ENCODE results near the gene MAPK8IP1. TPM values are rescaled to one million over a fixed set of nuclear protein-coding genes. Genes with fewer than 3 reads are reported as not detected.

The MAPK8IP1 gene
- total and polyA plus RNA-seq, 2 donors (not counting 1 experiment from before 2014, with no cell fraction given) = 2.1 to 4.0 TPM

DNA sequence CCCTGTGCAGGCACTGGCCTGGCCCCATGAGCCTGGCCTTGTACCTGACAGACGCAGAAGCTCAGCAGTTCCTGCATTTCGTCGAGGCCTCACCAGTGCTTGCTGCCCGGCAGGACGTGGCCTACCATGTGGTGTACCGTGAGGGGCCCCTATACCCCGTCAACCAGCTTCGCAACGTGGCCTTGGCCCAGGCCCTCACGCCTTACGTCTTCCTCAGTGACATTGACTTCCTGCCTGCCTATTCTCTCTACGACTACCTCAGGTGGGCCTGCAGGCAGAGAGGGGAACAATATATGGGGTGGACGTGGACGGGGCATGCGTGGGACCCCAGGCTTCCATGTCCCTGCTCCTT, 41.9 kb downstream of the MAPK8IP1 start:
- H3K27me3 ChIP-seq (replicated peaks in 1 of 4; ENCODE audit: control extremely low read depth in 1 of 4, control insufficient read depth in 3 of 4, insufficient read depth in 4 of 4, low read length in 3 of 4) = no peaks in the 10 kb centered on the region
- peaks cover 98% of the 10 kb centered on the region for H3K79me2 ChIP-seq (ENCODE audit: control insufficient read depth, insufficient read depth, low read length)
- Mint-ChIP-seq H3K27me3 (no peaks in the 10 kb centered on the region), H3K9me3 (ENCODE audit: insufficient read depth) (no peaks in the 10 kb centered on the region), H3K4me1 (peaks cover 82% of the 10 kb centered on the region), H3K4me3 (peak overlapping the region; percentile 16), H3K27ac (peak overlapping the region; percentile 90)
- POLR2A ChIA-PET = interaction anchor here (0.6 to 2.4 kb wide), 5 partner anchors 8 to 81 kb away, joined by 3 to 10 read pairs (median 6); partner anchors contain the start of genes CRY2 and PEX16
- intact Hi-C loops (cut with micrococcal nuclease) = no loop called here
- CTCF ChIA-PET = interaction anchor here (1.1 to 2.4 kb wide), 5 partner anchors 9 to 79 kb away, joined by 4 to 10 read pairs (median 5); partner anchors contain the start of gene PEX16
- H3K4me1 ChIP-seq (ENCODE audit: control insufficient read depth in 2 of 2, insufficient read depth in 2 of 2, low read length in 2 of 2) = peaks cover 58 to 85% of the 10 kb centered on the region in 2 donors
- H3K4me2 ChIP-seq (replicated peaks; ENCODE audit: low read depth, low read length, poor library complexity, severe bottlenecking) = peak overlapping the region; percentile 91
- DNase-seq (peak; percentile 14), ATAC-seq (ENCODE audit: low read depth) (no peak)
- WGBS (ENCODE audit: insufficient coverage) = 61% methylated on average over 12 of the region's 15 CpGs
- H3K9ac ChIP-seq (ENCODE audit: low read length) = no peak overlapping the region
- H3K9me3 ChIP-seq (ENCODE audit: control extremely low read depth in 1 of 3, control insufficient read depth in 2 of 3, insufficient read depth in 1 of 3, low read length in 2 of 3) = no peaks in the 10 kb centered on the region
- peak overlapping the region; percentile 24 to 92 for H3K27ac ChIP-seq (ENCODE audit: low read length in 2 of 2)
- no peak overlapping the region for H3K4me3 ChIP-seq (ENCODE audit: control extremely low read depth in 1 of 5, extremely low read depth in 1 of 5, insufficient read depth in 1 of 5, low read depth in 2 of 5, low read length in 4 of 5)
- H3K36me3 ChIP-seq (replicated peaks in 1 of 2; ENCODE audit: control extremely low read depth in 1 of 2, control insufficient read depth in 1 of 2, extremely low read depth in 1 of 2, insufficient read depth in 2 of 2, low read length in 1 of 2) = peaks cover 0 to 43% of the 10 kb centered on the region in 2 experiments
- TF ChIP-seq, protein P1, sequence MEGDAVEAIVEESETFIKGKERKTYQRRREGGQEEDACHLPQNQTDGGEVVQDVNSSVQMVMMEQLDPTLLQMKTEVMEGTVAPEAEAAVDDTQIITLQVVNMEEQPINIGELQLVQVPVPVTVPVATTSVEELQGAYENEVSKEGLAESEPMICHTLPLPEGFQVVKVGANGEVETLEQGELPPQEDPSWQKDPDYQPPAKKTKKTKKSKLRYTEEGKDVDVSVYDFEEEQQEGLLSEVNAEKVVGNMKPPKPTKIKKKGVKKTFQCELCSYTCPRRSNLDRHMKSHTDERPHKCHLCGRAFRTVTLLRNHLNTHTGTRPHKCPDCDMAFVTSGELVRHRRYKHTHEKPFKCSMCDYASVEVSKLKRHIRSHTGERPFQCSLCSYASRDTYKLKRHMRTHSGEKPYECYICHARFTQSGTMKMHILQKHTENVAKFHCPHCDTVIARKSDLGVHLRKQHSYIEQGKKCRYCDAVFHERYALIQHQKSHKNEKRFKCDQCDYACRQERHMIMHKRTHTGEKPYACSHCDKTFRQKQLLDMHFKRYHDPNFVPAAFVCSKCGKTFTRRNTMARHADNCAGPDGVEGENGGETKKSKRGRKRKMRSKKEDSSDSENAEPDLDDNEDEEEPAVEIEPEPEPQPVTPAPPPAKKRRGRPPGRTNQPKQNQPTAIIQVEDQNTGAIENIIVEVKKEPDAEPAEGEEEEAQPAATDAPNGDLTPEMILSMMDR (IDR thresholded peaks at IDR 0.05) = no peak
- TF ChIP-seq EZH2 (IDR thresholded peaks at IDR 0.05; ENCODE audit: borderline replicate concordance, insufficient read depth, low read depth, low read length, poor library complexity, severe bottlenecking) = no peak
- no peak overlapping the region for H2AFZ ChIP-seq (ENCODE audit: insufficient read depth, low read depth, low read length, poor library complexity, severe bottlenecking)
- peaks cover 35% of the 10 kb centered on the region for H4K20me1 ChIP-seq (ENCODE audit: control insufficient read depth, insufficient read depth, low read length, poor library complexity, severe bottlenecking)

DNA sequence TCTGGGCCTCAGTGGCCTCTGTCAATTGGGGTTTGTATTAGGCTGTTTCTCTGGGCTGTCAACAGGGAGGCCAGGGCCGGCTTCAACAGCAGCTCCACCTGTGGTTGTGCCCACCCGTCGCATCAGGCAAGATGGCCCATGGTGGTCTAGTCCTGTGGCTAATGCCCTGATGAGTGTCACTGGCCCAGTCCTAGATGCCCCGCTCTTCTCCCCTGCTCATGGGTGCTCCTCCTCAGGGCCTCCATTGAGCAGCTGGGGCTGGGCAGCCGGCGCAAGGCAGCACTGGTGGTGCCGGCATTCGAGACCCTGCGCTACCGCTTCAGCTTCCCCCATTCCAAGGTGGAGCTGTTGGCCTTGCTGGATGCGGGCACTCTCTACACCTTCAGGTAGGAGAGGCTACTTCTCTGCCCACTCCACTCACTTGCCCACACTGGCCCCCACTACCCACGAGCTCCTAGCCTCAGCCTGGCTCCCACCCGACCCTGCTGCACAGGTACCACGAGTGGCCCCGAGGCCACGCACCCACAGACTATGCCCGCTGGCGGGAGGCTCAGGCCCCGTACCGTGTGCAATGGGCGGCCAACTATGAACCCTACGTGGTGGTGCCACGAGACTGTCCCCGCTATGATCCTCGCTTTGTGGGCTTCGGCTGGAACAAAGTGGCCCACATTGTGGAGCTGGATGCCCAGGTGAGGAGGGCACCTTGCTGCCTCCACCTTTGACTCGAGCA, 42.4 kb downstream of the MAPK8IP1 start:
- CTCF ChIA-PET = interaction anchor here (1.1 to 2.4 kb wide), 5 partner anchors 9 to 79 kb away, joined by 4 to 10 read pairs (median 4); partner anchors contain the start of gene PEX16

More for the DNA sequence above, 42.4 kb downstream of the MAPK8IP1 start:
- Histone ChIP-seq H3K9me3 (ENCODE audit: control extremely low read depth in 1 of 3, control insufficient read depth in 2 of 3, insufficient read depth in 1 of 3, low read length in 2 of 3) (no peaks in the 10 kb centered on the region), H3K27ac (ENCODE audit: low read length in 2 of 2) (peak overlapping the region; percentile 24 to 92), H3K4me2 (replicated peaks; ENCODE audit: low read depth, low read length, poor library complexity, severe bottlenecking) (peak overlapping the region; percentile 91), H4K20me1 (ENCODE audit: control insufficient read depth, insufficient read depth, low read length, poor library complexity, severe bottlenecking) (peaks cover 37% of the 10 kb centered on the region), H3K4me3 (ENCODE audit: control extremely low read depth in 1 of 5, extremely low read depth in 1 of 5, insufficient read depth in 1 of 5, low read depth in 2 of 5, low read length in 4 of 5) (no peak overlapping the region), H2AFZ (ENCODE audit: insufficient read depth, low read depth, low read length, poor library complexity, severe bottlenecking) (no peak overlapping the region), H3K36me3 (replicated peaks in 1 of 2; ENCODE audit: control extremely low read depth in 1 of 2, control insufficient read depth in 1 of 2, extremely low read depth in 1 of 2, insufficient read depth in 2 of 2, low read length in 1 of 2) (peaks cover 0 to 43% of the 10 kb centered on the region in 2 experiments), H3K4me1 (ENCODE audit: control insufficient read depth in 2 of 2, insufficient read depth in 2 of 2, low read length in 2 of 2) (peaks cover 58 to 86% of the 10 kb centered on the region in 2 donors), H3K79me2 (ENCODE audit: control insufficient read depth, insufficient read depth, low read length) (peaks cover 98% of the 10 kb centered on the region), H3K27me3 (replicated peaks in 1 of 4; ENCODE audit: control extremely low read depth in 1 of 4, control insufficient read depth in 3 of 4, insufficient read depth in 4 of 4, low read length in 3 of 4) (no peaks in the 10 kb centered on the region), H3K9ac (ENCODE audit: low read length) (no peak overlapping the region)
- intact Hi-C loops (cut with micrococcal nuclease) = no loop called here
- peaks cover 87% of the 10 kb centered on the region for H3K4me1 Mint-ChIP-seq
- 93% methylated on average over 25 of the region's 27 CpGs for WGBS (ENCODE audit: insufficient coverage)
- DNase-seq = peak; percentile 7
- POLR2A ChIA-PET = interaction anchor here (0.6 to 2.4 kb wide), 3 partner anchors 10 to 1472 kb away, joined by 3 to 10 read pairs (median 6); partner anchors contain the start of genes CRY2 and PEX16
- no peaks in the 10 kb centered on the region for H3K9me3 Mint-ChIP-seq (ENCODE audit: insufficient read depth)
- no peaks in the 10 kb centered on the region for H3K27me3 Mint-ChIP-seq
- peak overlapping the region; percentile 59 for H3K4me3 Mint-ChIP-seq
- peak overlapping the region; percentile 90 for H3K27ac Mint-ChIP-seq
- TF ChIP-seq, protein P1 (IDR thresholded peaks at IDR 0.05) = no peak
- TF ChIP-seq EZH2 (IDR thresholded peaks at IDR 0.05; ENCODE audit: borderline replicate concordance, insufficient read depth, low read depth, low read length, poor library complexity, severe bottlenecking) = no peak
- ATAC-seq (ENCODE audit: low read depth) = no peak

All from B cell (primary cell).